ENCODE data around the gene PPM1F.

DNA sequence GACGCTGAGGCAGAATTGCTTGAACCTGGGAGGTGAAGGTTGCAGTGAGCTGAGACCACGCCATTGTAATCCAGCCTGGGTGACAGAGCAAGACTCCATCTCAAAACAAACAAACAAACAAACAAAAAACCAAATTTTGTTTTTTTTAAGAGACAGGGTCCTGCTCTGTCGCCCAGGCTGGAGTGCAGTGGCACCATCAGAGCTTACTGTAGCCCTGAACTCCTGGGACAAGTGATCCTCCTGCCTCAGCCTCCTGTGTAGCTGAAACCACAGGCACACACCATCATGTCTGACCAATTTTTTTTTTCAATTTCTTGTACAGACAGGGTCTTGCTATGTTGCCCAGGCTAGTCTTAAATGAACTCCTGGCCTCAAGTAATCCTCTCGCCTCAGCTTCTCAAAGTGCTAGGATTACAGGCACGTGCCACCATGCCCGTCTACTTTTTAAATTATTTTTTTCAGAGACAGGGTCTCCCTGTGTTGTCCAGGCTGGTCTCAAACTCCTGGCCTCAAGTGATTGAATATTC, 13.2 kb upstream of the PPM1F start:
- no peak for TF ChIP-seq POLR2A (IDR thresholded peaks at IDR 0.05; ENCODE audit: low read length)
- TF ChIP-seq GATA1 (IDR thresholded peaks at IDR 0.05; ENCODE audit: low read depth, low read length) = no peak
